NCI-H2227 treated with DMSO at 0.1 percent for 48 hours (cell line): ENCODE measurements around the gene TFPT.
A peak's percentile ranks its signal among the peaks of the same experiment; 100 is the strongest.

ENCODE experiments used
- DNase-seq: peaks from one replicate; lab custom pipeline; 2025; lab: John Stamatoyannopoulos, UW

Gene TFPT

GRCh38 chr19:54149021-54149812 lies 33.8 kb upstream of the TFPT start:
- no peak for DNase-seq

- peak; percentile 64 for DNase-seq
Observed at GRCh38 chr19:54148158-54148557, 32.7 kb upstream of the TFPT start.

- peak; percentile 91 for DNase-seq
Observed at GRCh38 chr19:54147676-54148075, 32.2 kb upstream of the TFPT start.

GRCh38 chr19:54145541-54146158 lies 30.2 kb upstream of the TFPT start:
- no peak for DNase-seq

GRCh38 chr19:54142166-54142780 lies 26.8 kb upstream of the TFPT start:
- no peak for DNase-seq

- no peak for DNase-seq
Observed at GRCh38 chr19:54141356-54141755, 25.9 kb upstream of the TFPT start.

GRCh38 chr19:54138489-54139256 lies 23.2 kb upstream of the TFPT start:
- DNase-seq, result no peak

GRCh38 chr19:54137699-54138488 lies 22.4 kb upstream of the TFPT start, which contains the start of gene CNOT3:
TSS of gene CNOT3 (plus strand) at chr19:54137762. CDS start at chr19:54142979, 5,217 bp downstream.
- peak; percentile 13 for DNase-seq

GRCh38 chr19:54136864-54137698 lies 21.6 kb upstream of the TFPT start:
- peak; percentile 100 for DNase-seq

- DNase-seq, result peak; percentile 58
Observed at GRCh38 chr19:54136086-54136863, 20.8 kb upstream of the TFPT start.

GRCh38 chr19:54133957-54134590 lies 18.6 kb upstream of the TFPT start:
- no peak for DNase-seq

GRCh38 chr19:54133312-54133956 lies 18.0 kb upstream of the TFPT start:
- DNase-seq, result peak; percentile 21

GRCh38 chr19:54129617-54129996 lies 14.2 kb upstream of the TFPT start:
- DNase-seq, result no peak

- DNase-seq, result no peak
Observed at GRCh38 chr19:54128796-54129616, 13.5 kb upstream of the TFPT start.

GRCh38 chr19:54128441-54128725 lies 12.9 kb upstream of the TFPT start:
- no peak for DNase-seq

- DNase-seq, result no peak
Observed at GRCh38 chr19:54127688-54128440, 12.4 kb upstream of the TFPT start.

- DNase-seq, result no peak
Observed at GRCh38 chr19:54125713-54126112, 10.3 kb upstream of the TFPT start.
